NCI-H526 treated with DMSO at 0.1 percent for 48 hours (cell line): ENCODE results near the gene SH3D19.

Experiments
- DNase-seq: peaks from one replicate; lab custom pipeline; 2025; lab: John Stamatoyannopoulos, UW

SH3D19 gene, protein sequence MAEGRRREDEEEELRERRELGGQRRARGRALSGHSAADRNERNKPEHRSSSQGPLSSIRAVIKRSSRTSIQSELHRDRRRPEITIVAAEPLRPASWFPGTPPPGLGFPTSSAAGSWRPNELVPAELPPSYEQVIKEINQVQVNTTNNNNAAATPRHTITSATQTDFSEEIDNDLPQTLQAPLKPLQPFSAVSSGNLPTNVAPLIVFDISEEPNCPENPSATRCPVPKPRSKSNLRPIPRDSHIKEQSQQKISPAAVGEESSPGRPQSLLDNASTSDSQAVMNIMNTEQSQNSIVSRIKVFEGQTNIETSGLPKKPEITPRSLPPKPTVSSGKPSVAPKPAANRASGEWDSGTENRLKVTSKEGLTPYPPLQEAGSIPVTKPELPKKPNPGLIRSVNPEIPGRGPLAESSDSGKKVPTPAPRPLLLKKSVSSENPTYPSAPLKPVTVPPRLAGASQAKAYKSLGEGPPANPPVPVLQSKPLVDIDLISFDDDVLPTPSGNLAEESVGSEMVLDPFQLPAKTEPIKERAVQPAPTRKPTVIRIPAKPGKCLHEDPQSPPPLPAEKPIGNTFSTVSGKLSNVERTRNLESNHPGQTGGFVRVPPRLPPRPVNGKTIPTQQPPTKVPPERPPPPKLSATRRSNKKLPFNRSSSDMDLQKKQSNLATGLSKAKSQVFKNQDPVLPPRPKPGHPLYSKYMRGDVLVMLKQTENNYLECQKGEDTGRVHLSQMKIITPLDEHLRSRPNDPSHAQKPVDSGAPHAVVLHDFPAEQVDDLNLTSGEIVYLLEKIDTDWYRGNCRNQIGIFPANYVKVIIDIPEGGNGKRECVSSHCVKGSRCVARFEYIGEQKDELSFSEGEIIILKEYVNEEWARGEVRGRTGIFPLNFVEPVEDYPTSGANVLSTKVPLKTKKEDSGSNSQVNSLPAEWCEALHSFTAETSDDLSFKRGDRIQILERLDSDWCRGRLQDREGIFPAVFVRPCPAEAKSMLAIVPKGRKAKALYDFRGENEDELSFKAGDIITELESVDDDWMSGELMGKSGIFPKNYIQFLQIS

DNA sequence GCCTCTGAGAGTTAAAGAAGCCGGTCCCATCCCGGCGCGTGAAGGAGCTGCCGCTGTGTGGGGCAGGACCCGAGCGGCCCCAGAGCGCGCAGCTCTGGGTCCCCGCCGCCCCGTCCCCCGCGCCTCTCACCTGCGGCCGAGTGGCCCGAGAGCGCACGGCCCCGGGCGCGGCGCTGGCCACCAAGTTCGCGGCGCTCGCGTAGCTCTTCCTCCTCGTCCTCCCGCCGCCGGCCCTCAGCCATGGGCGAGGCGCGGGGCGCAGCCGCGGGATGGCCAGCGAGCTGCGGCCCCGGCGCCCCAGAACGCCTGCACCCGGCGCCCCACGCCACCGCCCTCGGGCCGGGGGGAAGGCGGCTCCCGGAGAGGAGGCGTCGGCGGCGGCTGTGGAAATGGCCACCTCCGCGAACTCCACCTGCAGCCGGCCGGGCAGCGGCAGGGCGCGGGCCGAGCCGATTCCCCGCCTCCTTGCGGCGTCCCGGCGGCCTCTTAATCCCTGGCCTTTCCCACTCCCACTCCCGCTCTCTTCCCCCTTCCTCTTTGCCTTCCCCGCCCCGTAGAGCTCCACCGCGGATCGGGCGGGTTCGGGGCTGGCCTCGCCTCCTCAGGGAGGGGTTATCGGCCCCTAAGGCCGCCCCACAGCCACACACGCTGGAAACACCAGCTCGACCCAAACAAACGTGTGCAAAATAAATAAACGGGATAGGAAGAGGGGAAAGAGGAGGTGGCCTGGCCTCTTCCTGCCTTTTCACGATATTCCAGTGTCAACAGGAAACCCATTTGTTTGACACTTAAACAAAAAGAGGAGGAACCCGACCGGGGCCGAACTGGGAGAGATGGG, at the start of gene SH3D19:
Gene SH3D19 (minus strand): TSS at position 495 of the 838 bp plus-strand sequence. CDS start 253 bp downstream, at position 242.
- peak; percentile 76 for DNase-seq

DNA sequence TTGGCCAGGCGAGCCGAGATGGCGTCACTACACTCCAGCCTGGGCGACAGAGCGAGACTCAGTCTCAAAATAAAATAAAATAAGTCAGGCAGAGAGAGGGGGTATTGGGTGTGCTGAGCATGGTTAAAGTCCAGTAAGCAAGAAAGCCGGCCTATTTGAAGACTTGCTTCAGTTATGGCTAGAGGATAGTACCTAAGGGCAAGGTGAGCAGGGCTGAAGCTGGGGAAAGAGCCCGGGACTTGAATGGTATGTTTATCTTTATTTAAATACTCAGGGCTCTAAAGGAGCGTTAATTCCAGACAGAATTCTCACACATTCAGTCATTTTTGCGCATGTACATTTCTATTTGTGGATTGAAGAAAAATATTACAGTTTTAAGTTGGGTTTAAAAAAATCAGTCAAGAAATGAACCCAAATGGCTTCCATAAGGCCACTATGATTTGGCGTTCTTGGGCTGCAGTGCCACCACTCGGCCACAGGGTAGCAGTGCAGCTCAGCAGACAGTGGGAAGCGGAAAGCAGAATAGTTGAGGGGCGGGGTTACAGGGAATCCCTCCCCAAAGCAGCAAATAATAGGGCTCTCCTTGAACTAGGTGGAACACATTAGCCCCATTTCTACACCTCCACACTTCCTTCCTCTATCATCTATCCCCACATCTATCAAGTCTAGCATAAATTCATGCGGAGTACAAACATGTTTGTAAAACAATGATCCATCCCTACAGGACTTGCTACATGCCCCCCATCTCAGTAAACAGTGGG, 37.2 kb upstream of the SH3D19 start:
- peak; percentile 47 for DNase-seq

DNA sequence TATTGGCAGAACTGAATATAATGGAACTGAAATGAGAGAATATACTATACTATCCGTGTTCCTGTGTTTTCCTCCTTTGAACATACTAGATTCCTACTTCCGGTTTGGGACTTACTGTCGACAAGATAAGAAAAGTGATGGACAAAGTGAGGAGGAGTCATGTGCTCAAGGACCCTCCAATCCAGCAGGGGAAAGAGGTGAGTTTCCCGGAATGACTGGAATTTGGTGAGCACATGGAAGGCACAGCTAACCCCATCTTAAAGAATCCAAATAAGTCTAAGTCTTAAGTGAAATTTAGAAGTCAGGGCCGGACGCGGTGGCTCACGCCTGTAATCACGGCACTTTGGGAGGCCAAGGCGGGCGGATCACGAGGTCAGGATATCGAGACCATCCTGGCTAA, 36.6 kb upstream of the SH3D19 start:
- DNase-seq: no peak

DNA sequence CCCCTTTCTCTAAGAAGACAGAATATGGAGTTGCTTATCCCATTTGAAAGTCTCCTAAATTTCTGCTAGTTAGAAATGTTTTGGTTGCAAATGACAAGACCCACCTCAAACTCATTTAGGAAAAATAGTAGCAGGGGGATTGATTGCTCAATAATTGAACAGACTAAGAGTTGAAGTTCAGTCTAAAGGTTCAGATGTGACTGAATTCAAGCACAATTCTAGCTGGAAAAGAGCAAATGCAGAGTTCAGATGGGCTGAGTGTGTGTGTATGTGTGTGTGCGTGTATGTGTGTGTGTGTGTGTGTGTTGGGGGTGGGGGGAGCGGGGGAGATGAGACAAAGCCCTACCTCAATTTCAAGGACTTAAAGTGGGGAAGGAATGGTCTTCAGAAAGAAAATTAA, 35.7 kb upstream of the SH3D19 start:
- no peak for DNase-seq

DNA sequence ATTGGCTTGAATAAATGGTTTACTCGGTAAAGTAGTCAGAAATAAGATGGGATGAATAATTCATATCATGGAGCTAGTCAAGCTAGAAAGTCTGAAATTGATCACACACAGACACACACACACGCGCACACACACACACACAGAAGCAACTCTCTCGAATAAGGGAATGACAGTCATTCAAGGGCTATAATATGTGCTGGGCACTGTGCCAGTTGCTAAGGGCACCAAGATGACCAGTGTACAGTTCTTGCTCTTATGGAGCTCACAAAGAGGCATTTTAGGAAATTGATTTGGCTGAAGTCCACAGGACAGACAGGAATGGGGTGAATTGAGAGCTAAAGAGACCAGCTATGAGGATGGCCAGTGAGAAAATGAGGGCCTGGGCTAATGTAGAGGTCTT, 34.2 kb upstream of the SH3D19 start:
- no peak for DNase-seq

DNA sequence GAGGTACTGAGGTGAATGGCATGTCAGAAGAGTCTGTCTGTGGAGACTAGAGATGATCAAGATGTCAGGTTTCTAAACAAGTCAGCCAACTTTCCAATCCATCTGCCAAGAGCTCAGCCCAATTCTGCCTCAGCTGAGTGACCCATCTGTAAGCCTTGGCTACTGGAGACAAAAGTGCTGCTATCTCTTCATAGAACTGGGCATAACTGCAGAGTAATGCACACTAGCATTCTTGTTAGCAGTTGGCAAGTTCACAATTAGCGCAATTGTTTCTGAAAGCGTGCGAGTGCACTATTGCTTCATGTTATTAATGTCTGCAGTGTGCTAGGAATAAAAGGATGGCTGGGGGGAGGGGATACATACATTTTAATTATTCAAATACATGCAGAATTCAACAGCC, 32.9 kb upstream of the SH3D19 start:
- DNase-seq: no peak

DNA sequence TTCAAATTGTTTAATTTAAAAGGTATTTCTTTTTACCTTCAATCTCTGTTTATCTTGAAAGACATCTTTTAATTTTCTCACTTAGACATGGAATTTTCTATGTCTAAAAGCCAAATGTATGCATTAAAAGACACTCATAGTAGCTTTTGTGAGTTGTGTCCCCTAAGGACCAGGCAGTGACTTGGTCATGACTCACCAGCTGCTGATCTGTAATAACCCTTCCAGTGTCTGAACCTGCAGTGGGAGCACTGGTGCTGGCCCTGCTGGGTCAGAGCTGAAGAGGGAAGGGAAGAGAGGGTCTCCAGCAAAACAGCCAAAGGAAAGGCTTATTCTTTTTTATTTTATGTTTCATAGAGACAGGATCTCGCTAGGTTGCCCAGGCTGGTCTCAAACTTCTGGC, 31.1 kb upstream of the SH3D19 start:
- DNase-seq: no peak

DNA sequence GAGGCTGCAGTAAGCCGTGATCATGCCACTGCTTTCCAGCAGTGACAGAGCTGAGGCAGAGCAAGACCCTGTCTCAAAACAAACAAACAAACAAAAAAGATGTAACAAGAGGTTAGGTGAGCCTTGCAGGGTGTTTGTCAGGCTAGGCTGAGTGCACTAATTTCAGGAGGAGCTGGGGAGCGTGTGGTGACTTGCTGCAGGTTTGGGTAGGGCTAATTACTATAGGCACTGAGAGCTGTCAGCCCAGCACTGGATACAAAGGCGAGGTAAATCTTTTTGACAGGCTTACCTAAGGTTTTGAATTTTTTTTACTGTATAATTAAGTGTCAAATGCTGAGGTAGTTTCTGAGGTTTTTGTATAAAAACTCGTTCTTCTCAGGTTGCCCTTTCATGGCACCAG, 29.8 kb upstream of the SH3D19 start:
- no peak for DNase-seq

DNA sequence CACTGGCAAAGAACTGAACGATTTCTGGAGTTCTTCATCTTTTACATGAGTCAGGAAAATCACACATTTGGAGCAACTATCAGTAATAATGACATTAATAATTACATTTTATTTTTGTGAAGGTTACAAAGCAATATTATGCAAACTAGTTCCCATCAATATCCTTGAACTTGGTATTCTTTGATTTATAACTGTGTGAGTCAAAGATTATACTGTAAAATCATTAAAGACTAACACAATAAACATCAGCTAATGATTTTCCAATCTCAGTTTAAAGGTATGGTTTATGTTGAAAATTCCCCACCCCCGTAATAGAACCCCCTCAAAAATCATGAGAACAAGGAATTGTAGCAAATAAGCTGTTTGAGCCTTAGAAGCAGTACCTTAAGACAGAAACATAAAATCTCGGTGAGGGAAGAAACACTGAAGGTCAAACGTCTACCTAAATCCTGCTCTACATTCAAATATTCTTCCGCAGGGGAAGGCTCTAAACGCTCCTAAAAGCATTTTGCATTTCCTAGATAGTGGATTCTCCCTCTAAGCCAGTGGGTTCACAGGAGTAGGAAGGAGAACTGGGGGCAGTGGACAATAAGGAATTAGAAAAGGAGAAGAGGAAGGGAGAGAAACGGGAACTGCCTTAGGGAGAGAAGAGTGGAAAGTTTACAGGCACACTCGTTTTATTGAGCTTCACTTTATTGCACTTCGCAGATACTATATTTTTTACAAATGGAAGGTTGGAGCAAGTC, 22.3 kb upstream of the SH3D19 start:
- DNase-seq: no peak

DNA sequence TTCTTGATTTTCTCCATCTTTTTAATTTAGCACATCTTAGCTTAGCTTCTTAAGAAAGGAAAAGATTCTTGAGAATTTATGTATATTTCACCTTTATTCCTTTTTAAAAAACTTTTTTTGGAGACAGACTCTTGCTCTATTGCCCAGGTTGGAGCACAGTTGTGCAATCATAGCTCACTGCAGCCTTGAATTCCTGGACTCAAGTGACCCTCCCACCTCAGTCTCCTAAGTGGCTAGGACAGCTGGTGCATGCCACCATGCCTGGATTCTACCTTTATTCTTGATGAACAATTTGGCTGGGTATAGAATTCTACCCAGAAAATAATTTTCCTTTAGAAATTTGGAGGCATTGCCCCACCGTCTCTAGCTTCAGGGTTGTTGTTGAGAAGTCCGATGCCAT, 19.5 kb upstream of the SH3D19 start:
- no peak for DNase-seq

DNA sequence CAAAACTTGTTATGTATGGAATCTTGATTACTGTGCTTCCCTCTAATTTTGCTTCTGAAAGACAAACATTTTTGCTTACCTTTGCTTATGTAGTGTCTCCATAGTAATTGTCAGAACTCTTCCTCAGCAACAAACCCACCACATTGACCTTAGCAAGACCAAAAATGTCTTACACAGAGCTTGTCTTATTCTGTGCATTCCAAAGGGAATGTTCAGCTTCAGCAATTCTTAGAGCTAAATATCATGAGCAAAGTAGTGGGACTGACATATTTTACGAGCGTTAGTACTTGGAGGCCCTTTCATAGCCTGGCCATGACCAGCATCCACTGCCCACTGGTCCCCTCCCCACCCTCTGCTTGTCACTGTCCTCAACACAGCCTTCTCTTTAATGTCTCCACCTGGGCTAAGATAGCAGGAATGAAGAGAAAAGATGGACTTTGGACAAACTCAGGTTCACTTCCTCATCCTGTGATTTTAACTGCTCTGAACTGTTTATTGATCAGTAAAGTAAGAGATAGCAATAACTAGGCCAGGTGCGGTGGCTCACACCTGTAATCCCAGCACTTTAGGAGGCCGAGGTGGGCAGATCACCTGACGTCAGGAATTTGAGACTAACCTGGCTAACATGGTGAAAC, 15.5 kb upstream of the SH3D19 start:
- DNase-seq: no peak

DNA sequence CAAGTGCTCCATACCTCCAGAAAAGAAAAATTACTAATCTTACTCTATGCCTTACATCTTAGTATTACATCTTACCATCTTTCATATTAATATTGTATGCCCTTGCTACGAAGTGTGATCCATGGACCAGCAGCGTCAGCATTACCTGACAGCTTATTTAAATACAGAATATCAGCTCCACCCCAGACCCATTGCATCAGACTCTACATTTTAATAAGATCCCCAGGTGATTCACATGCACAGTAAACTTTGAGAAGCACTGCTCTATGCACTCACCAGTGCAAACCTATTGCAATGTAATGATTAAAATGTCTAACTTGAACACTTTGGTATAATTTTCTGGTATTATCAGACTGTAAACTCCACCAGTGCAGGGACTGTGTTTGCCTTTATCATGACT, 14.1 kb upstream of the SH3D19 start:
- no peak for DNase-seq

DNA sequence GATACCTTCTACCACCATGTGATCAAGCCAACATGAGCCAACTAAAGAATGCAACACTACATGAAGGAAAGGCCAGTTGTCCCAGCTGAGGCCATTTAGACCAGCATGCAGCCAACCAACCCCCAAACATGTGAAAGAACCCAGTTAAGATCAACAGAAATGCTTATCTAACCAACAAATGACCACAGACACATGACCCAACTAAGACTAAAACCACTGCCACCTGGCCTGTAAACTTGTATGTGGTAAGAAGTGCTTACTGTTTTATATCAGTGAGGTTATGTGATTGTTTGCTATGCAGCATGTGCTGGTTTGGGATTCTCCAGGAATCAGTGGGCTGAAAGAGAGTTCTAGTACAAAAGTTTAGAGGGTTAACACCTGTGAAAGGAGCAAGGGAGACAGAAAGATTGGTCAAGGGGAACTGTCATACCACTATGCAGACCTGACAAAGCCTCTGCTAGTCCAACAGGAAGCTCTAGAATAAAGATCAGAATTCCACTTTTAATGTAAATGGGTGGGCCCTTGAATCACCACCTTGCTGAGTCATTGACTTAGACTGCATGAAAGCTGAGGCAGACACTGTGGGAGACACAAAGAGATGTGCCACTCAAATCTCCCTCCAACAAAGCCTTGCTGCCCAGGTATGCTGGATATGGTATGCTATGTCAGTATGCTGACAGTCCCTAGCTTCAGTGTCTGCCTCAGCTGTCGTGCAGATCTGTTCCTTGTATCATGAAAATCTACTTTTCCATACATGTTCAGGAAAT, 6.1 kb upstream of the SH3D19 start:
- DNase-seq: no peak

DNA sequence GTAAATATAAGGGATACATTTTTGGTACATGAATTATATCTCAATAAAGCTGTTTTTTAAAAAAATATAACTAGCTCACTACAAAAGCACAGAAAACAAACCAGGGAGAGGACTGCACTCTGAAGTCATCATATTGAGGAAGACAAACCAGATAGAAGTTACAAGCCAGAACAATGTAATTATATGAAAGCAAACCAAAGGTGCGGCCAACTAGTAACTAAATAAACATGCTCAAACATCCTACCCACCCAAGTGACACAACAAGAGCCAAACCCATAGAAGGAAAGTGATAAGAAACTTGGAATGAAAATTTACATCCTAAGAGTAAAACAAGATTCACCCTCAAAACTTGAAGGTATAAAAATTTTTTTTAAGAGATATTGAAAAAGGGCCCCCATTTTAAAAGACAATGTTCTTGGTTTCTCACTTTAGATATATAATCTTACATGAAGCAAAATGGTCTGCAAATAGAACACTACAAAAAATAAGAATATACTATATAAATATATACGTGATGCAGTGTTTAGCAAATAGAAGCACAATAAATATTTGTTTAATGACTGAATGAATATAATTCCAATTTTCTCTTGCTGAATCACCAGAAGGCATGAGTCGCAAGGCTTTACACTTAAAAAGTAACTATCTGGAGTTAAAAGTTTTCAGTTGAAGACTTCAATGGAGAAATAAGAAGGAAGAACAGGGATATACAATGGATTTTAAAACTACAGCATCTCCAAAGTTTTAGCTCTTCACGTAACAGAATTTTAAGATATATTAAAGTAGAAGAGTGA, 4.0 kb upstream of the SH3D19 start:
- no peak for DNase-seq

DNA sequence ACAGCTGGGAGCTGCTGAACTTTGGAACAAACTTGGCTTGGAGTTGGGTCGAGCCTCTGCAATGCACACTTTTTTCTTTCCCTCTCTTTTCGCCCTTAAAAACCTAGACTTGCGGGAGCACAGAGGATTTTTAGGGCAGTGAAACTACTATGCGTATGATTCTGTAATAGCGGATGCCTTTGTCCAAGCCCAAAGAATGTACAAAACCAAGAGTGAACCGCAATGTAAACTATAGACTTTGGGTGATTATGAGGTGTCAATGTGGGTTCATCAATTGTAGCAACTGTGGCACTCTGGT, 493 bp upstream of the SH3D19 start:
- no peak for DNase-seq

DNA sequence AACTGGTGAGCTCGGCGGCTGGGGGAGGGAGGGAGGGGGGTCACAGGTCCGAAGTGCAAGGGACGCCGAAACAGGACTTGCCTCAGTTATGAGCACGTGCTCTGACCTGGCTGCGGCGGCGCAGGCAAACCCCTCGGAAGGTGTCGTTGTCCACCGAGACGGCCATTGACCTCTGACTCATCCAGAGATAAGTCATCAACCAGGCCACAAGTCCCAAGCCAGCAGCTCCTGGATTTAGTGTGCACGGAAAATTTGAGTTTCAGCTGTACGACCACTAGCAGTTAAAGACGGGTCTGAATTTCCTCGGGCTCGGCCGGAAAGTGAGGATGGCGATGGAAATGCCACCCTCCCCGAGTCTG, 674 bp downstream of the SH3D19 start:
- DNase-seq: peak; percentile 47

DNA sequence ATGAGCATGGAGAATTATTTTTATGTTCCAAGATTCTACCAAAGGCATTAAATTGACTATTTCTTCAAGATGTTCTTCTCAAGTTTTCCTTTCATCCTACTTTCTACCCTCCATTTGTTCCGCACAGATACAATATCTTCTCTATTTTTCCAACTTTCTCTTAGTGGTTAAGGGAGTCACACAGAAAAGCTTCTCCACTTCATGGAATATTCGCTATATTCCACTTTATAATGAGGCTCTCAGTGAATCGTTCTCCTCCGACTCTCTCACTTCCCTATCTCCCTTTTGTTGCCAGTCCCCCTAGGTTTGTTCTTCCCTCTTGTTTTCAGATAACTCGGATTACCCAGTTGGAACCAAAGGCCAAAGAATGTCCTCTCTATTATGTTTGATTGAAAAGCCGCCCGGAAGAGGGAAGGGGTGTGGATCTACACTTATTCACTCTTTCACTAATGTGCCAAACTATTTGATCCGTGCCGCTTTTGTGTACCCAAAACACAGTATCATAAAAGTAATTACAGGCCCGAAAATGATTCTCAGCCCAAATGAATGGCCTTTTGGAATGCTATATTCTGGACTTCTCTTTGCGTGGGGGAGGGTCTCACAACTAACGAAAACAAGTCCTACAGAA, 1.2 kb downstream of the SH3D19 start:
- DNase-seq: peak; percentile 29

DNA sequence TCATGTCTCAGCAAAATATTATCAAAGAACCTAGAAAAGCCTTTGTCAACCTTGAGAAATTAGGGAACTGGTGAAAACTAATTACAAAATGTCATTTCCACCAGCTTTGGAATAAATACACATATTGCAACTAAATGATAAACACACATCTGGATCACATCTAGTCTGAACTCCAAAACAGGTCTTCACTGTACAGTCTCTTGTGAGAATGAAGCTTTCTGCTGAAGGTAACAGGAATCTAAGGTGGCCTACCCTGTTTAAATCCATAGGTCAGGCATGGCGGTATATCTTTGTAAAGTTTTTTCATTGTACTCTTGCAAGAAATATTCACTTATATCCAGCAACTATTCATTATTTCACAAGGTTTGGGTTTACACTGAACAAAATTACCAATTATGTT, 1.7 kb downstream of the SH3D19 start:
- DNase-seq: peak; percentile 17
